A549 (cell line): ENCODE results near the gene SRRT.

ENCODE experiments used
- CBX8 ChIP-seq: fragments of 200-600 bp; sonication (generic); IDR thresholded peaks from 2 replicates; pipeline ENCODE4 v1.6.1; 2016
- CEBPB ChIP-seq, 2 experiments: fragments of >200 bp in 1 of 2; sonication (Bioruptor Twin) in 1 of 2; formaldehyde crosslinking in 1 of 2; IDR thresholded peaks; 2 replicates each; pipeline ENCODE4 v1.6.1; 2012 to 2016
- MYC ChIP-seq: IDR thresholded peaks from 2 replicates; pipeline ENCODE4 v1.6.1; 2012; ENCODE audit warnings: mild to moderate bottlenecking, inconsistent platforms, low read length, improper control_type of control experiment, borderline replicate concordance
- TF ChIP-seq, protein P1 (sequence below): fragments of >200 bp; sonication (Bioruptor Twin); formaldehyde crosslinking; IDR thresholded peaks from 3 replicates; pipeline ENCODE4 v1.5.1; 2016
- TF ChIP-seq, protein P2 (sequence below): fragments of 200-600 bp; sonication (generic); IDR thresholded peaks from 2 replicates; pipeline ENCODE4 v1.6.1; 2016; ENCODE audit warnings: antibody characterized with exemption, mild to moderate bottlenecking, moderate library complexity

DNA sequence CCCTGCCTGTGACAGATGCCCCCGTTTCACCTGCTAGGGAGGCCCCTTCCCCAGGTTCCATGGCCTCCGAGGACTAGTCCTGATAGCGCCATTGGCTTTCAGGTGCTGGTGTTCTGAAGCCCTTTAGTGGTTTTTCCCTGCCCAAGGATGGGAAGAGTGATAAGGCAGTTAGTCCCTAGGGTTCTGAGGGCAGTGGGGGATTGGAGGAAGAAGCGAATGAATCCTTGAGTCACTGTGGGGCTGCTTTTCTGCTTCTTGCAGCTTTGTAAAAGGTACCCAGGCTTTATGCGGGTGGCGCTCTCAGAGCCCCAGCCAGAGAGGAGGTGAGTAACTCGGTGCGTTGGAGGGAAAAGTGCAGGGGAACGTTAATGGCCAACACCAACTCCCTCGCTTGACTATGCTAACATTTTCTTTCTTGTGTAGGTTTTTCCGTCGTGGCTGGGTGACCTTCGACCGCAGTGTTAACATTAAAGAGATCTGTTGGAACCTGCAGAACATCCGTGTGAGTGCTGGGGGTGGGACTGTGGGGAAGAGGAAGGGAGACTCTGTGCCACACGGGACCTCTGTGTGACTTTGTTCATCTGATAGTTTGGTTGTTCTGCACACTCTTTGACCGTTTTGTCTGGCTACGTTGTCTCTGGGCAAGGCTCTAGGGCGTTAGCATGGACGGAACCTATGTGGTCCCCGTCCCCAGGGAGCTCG lies 10.7 kb downstream of the SRRT start:
- TF ChIP-seq, protein P1, sequence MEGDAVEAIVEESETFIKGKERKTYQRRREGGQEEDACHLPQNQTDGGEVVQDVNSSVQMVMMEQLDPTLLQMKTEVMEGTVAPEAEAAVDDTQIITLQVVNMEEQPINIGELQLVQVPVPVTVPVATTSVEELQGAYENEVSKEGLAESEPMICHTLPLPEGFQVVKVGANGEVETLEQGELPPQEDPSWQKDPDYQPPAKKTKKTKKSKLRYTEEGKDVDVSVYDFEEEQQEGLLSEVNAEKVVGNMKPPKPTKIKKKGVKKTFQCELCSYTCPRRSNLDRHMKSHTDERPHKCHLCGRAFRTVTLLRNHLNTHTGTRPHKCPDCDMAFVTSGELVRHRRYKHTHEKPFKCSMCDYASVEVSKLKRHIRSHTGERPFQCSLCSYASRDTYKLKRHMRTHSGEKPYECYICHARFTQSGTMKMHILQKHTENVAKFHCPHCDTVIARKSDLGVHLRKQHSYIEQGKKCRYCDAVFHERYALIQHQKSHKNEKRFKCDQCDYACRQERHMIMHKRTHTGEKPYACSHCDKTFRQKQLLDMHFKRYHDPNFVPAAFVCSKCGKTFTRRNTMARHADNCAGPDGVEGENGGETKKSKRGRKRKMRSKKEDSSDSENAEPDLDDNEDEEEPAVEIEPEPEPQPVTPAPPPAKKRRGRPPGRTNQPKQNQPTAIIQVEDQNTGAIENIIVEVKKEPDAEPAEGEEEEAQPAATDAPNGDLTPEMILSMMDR = no peak
- no peak for TF ChIP-seq CBX8
- TF ChIP-seq, protein P2, sequence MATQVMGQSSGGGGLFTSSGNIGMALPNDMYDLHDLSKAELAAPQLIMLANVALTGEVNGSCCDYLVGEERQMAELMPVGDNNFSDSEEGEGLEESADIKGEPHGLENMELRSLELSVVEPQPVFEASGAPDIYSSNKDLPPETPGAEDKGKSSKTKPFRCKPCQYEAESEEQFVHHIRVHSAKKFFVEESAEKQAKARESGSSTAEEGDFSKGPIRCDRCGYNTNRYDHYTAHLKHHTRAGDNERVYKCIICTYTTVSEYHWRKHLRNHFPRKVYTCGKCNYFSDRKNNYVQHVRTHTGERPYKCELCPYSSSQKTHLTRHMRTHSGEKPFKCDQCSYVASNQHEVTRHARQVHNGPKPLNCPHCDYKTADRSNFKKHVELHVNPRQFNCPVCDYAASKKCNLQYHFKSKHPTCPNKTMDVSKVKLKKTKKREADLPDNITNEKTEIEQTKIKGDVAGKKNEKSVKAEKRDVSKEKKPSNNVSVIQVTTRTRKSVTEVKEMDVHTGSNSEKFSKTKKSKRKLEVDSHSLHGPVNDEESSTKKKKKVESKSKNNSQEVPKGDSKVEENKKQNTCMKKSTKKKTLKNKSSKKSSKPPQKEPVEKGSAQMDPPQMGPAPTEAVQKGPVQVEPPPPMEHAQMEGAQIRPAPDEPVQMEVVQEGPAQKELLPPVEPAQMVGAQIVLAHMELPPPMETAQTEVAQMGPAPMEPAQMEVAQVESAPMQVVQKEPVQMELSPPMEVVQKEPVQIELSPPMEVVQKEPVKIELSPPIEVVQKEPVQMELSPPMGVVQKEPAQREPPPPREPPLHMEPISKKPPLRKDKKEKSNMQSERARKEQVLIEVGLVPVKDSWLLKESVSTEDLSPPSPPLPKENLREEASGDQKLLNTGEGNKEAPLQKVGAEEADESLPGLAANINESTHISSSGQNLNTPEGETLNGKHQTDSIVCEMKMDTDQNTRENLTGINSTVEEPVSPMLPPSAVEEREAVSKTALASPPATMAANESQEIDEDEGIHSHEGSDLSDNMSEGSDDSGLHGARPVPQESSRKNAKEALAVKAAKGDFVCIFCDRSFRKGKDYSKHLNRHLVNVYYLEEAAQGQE = no peak
- TF ChIP-seq MYC = no peak
- no peak for TF ChIP-seq CEBPB (IDR thresholded peaks at IDR 0.05)
